ENCODE measurements around the gene RAB7B. TPM values are rescaled to one million over a fixed set of nuclear protein-coding genes. Genes with fewer than 3 reads are reported as not detected.

Gene RAB7B
- total RNA-seq, 1 donor from 2014 or later, result not detected

DNA sequence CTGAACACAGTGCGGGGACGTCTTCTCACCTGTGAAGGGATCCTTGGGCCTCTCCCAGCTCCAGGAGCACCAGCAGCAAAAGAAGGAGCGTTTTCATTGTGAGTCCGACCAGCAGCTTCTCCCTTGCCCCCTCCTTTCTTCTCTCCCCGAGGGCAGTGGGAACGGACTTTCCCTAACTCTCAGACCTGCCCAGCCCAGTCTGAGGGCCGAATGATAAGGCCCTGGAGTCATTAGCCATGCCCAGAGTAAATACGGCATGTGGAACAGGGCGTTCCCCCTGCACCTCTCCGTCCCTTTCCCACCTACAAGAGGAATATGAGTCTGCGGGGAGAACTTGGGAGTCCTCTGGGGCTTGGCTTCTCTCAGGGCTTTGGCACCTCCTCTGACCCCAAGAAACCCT is 20.5 kb upstream of the RAB7B start, which contains the start of gene CTSE:
Gene CTSE (minus strand): TSS at position 201 of the 400 bp plus-strand sequence. CDS start 104 bp downstream, at position 97.
- intact Hi-C loops (cut with micrococcal nuclease), result no loop called here

- intact Hi-C loops (cut with micrococcal nuclease), result no loop called here
Measured at GRCh38 chr1:206022766-206023165, 19.6 kb upstream of the RAB7B start.

DNA sequence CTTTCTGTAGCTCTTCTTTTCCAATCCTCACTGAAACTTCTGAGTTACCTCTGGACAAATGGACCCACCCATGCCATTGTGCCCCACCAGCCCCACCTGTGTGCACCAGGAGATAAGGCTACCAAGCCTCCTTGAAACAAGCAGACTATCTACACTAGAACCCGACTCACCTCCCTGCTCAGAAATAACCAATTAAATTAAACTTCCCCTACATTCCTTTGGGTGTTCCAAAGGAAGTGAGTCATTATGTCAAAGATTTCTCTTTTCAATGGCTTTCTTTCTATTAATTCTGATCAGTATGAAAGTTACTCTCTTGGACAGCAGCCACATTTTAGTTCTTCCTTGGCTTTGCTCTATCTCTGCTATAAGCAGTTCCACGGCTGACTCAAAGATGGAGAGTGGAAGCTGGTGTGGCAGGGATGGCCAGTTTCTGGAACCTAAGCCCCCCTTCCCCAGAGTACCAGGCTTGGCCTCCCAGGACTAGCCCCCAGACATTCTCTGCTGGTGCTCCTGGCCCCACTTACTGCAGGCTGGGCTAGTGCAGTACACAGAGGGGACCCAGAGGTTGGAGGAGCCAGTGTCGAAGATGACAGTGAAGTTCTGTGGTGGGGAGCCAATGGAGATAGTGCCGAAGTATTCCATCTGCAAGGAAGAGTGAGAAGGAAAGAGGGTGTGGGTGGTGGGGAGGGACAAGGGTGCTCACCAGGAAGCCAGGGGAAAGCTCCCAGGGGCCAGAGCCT is 18.6 kb upstream of the RAB7B start:
- intact Hi-C loops (cut with micrococcal nuclease), result no loop called here

- intact Hi-C loops (cut with micrococcal nuclease), result no loop called here
Measured at GRCh38 chr1:206021008-206021625, 17.9 kb upstream of the RAB7B start.

GRCh38 chr1:206020393-206021007 is 17.3 kb upstream of the RAB7B start:
- intact Hi-C loops (cut with micrococcal nuclease), result no loop called here

GRCh38 chr1:206015071-206015470 is 11.9 kb upstream of the RAB7B start:
- intact Hi-C loops (cut with micrococcal nuclease), result no loop called here

- intact Hi-C loops (cut with micrococcal nuclease), result no loop called here
Measured at GRCh38 chr1:206014601-206015000, 11.4 kb upstream of the RAB7B start.

DNA sequence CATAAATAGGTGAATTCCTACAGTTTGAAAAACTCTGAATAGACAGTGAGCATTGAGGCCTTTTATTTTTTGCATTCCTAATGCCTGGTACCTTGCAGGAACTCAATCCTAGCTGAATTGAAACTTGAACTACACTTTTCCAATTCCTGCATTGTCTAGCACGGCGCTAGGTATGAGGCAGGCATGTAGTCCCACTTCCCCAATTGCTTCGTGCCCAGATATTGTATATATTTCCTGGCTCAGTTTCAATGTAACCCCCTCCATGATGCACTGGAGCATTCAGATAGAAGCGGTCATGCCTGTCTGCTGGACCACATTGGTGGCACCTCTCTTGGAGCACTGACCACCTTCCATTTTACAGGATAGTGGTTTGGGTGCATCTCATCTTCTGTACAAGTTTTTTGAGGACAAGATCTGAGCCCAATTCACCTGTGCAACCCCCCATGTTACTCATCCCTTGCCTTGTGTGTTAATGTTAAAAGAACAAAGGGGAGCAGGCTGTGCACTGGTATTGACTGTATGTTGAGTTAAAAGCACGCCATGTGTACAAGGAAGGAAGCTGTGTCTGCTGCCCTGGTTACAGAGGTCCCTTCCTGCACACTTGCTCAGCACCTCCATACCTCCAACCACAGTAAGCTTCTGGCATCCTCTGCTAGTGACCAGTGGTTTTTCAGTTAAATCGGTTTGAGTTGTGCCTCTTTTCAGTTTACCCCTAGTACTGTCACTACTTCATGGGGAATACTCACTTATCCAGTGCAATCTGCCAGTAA is 10.0 kb upstream of the RAB7B start:
- intact Hi-C loops (cut with micrococcal nuclease), result no loop called here

GRCh38 chr1:206012086-206012859 is 9.1 kb upstream of the RAB7B start:
- intact Hi-C loops (cut with micrococcal nuclease), result no loop called here

- intact Hi-C loops (cut with micrococcal nuclease), result no loop called here
Measured at GRCh38 chr1:206011057-206011456, 7.9 kb upstream of the RAB7B start.

GRCh38 chr1:206010060-206010459 is 6.9 kb upstream of the RAB7B start:
- intact Hi-C loops (cut with micrococcal nuclease), result no loop called here

DNA sequence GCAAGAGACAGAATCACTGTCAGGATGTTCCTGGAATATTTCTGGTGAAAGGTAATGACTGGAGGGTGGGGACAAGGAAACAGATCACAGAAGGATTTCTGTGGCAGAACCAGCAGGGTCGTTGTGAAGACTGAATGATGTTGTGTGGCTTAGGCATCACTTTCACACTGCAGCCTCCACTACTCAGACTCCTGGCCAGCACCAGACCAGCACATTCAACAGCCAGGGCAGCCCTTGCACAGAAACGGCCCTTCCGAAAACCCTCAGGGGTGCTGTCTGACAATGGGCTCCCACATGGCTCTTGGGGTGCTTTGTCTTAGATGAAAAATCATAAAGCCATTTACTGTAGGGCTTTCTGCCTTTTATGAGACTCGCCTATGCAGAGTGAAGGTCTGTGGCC is 3.8 kb upstream of the RAB7B start:
- intact Hi-C loops (cut with micrococcal nuclease), result no loop called here

DNA sequence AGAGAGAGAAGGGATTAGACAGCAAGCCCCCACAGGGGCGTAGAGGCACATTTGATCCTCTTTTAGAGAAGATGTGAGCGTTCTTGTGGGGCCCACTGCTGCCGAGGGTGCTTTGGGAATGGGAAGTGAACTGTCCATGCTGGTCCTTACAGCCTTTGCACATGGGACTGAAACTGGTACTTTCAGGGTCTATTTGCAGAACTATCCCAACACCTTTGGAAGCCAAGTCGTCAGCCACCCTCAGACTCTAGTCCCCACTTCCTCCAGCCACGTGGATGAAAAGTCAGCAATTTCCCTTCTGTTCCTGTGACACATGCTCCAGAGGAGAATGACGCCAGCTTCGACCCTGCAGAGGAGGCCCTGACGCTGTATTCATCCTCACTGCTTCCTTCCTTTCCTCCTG is 2.6 kb upstream of the RAB7B start:
- intact Hi-C loops (cut with micrococcal nuclease), result no loop called here

DNA sequence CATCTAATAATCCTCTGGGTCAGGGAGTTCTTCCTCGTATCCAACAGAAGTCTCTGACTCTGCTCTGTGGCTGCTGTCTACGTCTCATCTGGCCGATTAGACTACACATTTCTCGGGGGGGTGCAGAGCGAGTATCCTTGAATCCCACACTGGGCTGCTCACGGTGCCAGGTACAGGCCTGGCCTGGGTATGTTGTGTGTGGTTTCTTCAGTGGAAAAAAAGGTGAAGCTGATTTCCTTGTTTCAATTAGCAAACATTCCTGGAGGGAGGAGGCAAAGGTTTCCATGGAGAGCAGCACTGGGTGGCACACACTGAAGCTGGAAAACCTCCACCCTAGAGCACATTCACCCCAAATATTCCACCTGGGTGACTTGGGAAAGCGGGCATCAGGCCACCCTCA is 2.0 kb upstream of the RAB7B start:
- intact Hi-C loops (cut with micrococcal nuclease), result no loop called here

GRCh38 chr1:206004826-206005225 is 1.6 kb upstream of the RAB7B start:
- intact Hi-C loops (cut with micrococcal nuclease), result no loop called here

GRCh38 chr1:206003854-206004800 is 932 bp upstream of the RAB7B start:
- intact Hi-C loops (cut with micrococcal nuclease), result no loop called here

DNA sequence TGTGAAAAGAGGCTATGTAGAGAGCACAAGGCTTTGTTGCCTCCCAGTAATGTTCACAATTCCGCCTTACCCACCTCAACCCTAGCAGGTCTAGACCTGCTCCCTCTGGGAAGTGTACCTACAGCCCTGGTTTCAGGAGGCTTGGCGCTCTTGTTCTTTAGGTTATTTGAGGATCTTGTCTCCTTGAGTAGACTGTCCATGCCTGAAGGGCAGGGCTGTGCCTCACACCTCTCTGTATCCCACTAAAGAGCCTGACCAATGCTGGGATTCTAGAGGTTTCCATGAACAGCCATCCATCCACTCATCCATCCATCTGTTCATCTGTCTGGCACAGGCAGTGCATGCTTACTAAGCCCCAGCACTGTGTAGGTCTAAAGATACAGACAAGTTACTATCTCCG is 1.0 kb downstream of the RAB7B start:
- intact Hi-C loops (cut with micrococcal nuclease), result no loop called here

DNA sequence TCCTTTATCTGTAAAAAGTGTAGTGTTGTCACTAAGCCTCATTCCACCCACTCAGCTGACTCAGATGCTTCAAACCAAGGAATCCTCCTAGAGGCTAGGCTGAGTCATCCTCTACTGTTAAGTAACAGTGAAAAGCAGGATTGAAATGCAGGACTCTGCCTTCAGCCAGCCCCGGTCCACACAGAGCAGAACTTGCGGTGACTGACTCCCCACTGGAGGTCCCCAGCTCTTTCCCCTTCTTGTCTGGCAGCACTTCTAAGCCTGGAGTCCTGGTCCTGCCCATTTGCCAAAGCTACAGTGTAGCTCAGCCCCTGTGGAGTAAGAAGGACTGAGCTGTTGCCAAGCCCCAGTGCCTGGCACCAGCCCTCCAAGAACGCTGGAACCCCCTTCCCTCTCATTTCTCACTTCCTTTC is 1.7 kb downstream of the RAB7B start:
- intact Hi-C loops (cut with micrococcal nuclease), result no loop called here

DNA sequence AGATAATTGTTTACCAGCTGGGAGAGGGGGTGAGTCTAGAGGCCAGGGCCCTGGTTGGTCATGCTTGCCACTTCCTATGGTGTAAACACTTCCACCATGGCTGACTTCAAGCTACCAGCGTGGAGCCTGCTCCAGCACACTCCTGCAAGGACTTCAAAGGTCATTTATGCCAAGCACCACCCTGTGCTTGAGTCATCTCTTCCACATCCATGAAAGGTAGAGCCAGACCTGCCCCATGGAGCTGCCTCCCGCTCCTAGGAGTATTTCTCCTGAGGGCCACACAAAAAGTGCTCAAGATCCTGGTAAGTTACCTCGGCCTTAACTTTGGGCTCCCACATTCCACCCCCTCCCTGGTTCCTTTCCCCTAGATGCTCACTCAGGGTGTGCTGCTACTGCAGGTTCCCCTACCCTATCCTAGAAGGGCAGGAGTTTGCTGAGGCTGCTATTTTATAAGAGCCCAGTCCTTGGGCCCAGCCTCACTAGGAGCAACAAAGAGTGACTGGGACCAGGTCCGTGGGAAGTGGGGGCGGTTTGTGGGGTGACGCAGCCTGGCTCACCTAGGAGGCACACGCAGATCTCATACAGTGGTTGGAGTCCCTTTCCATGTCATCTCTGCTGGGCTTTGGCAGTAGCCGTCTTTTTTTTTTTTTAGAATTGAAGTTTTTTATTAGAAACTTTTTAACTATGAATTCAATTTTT is 2.4 kb downstream of the RAB7B start:
- intact Hi-C loops (cut with micrococcal nuclease), result no loop called here

Measured in T-helper 1 cell treated with Interleukin-12 subunit alpha and Interleukin-12 subunit beta and Interleukin-4 antibody, amounts not matched to agents 30 ng/mL and 1 ng/mL, for 36 hours (primary cell).